Measurements from ENCODE around the gene AGBL5. TPM values are rescaled to one million over a fixed set of nuclear protein-coding genes. Genes with fewer than 3 reads are reported as not detected.

AGBL5 gene, protein sequence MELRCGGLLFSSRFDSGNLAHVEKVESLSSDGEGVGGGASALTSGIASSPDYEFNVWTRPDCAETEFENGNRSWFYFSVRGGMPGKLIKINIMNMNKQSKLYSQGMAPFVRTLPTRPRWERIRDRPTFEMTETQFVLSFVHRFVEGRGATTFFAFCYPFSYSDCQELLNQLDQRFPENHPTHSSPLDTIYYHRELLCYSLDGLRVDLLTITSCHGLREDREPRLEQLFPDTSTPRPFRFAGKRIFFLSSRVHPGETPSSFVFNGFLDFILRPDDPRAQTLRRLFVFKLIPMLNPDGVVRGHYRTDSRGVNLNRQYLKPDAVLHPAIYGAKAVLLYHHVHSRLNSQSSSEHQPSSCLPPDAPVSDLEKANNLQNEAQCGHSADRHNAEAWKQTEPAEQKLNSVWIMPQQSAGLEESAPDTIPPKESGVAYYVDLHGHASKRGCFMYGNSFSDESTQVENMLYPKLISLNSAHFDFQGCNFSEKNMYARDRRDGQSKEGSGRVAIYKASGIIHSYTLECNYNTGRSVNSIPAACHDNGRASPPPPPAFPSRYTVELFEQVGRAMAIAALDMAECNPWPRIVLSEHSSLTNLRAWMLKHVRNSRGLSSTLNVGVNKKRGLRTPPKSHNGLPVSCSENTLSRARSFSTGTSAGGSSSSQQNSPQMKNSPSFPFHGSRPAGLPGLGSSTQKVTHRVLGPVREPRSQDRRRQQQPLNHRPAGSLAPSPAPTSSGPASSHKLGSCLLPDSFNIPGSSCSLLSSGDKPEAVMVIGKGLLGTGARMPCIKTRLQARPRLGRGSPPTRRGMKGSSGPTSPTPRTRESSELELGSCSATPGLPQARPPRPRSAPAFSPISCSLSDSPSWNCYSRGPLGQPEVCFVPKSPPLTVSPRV
- polyA plus RNA-seq (2012; ENCODE audit: insufficient read depth, insufficient read length, low read depth): 40.9 TPM

DNA sequence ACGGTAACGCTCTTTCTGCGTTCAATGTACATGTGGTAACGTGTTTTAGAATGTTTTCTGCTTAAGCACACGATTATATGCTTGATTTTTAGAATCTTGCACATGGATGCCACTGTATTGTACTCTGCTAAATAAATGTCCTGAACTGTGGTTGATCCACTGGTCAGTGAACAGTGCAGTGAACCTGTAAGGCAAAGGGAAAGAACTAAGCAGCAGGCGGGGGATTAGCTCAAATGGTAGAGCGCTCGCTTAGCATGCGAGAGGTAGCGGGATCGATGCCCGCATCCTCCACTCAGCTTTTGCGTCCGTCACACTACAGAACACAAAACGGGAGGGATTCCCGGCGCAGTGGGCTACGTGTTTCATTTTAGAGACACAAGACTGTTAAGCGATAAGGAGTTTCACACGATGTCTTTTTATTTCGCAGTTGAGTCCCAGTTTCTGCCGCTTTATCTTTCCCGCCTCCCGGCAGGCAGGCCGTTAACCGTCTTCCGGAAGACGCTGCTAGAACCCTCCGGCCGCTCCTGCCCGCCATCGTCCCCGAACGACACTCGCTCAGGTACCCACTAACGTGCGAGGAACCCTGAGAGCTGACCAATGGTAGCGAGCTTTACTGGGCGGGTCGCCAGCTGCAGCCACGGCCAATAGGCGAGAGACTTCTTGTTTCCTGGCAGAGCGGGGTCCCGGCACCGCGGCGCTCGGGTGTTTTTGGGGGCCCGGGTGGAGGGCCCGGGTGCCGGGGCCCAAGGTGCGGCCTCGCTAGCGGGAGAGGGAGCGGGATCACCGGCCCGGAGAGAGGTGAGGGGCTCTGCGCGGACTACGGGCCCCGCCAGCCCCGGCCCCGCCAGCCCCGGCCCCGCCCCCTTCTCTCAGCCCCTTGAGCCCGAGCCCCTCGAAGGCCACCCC lies at the start of gene AGBL5:
Gene AGBL5 (plus strand): TSS at position 673 of the 906 bp plus-strand sequence. CDS start 1,291 bp downstream, outside the sequence.
- Histone ChIP-seq H3K9me3 (no peaks in the 10 kb centered on the region), H3K27me3 (no peaks in the 10 kb centered on the region), H3K4me1 (no peaks in the 10 kb centered on the region), H3K36me3 (peaks cover 17% of the 10 kb centered on the region), H3K4me3 (ENCODE audit: low read depth, low read length) (peak within 1 kb of the TSS; percentile 79)
- peak; percentile 94 for DNase-seq
- TF ChIP-seq, protein P1, sequence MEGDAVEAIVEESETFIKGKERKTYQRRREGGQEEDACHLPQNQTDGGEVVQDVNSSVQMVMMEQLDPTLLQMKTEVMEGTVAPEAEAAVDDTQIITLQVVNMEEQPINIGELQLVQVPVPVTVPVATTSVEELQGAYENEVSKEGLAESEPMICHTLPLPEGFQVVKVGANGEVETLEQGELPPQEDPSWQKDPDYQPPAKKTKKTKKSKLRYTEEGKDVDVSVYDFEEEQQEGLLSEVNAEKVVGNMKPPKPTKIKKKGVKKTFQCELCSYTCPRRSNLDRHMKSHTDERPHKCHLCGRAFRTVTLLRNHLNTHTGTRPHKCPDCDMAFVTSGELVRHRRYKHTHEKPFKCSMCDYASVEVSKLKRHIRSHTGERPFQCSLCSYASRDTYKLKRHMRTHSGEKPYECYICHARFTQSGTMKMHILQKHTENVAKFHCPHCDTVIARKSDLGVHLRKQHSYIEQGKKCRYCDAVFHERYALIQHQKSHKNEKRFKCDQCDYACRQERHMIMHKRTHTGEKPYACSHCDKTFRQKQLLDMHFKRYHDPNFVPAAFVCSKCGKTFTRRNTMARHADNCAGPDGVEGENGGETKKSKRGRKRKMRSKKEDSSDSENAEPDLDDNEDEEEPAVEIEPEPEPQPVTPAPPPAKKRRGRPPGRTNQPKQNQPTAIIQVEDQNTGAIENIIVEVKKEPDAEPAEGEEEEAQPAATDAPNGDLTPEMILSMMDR (IDR thresholded peaks at IDR 0.05; ENCODE audit: low read depth, low read length): no peak

DNA sequence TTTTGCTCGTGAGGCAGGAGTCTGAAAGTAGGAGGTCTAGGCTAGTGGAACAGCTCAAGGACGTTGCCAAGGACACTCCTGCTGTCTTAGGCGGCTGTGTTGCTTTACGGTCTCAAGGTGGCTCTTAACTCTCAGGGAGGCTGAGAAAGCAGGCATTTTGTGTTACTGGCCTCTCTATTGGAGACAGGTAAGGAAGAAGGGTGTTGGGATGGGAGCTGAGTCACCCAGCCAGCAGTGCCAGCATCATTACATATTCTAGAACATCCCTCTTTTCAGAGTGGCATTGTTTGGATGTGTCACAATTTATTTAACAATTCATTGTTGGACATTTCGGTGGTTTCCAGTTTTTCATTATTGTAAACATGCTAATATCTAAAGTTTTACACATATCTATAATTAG lies 49.5 kb upstream of the AGBL5 start:
- TF ChIP-seq, protein P1 (IDR thresholded peaks at IDR 0.05; ENCODE audit: low read depth, low read length): no peak
- Histone ChIP-seq H3K4me3 (ENCODE audit: low read depth, low read length) (no peak overlapping the region), H3K9me3 (no peaks in the 10 kb centered on the region), H3K4me1 (no peaks in the 10 kb centered on the region; the same call in 1 of the 2 replicates), H3K27me3 (no peaks in the 10 kb centered on the region), H3K36me3 (no peaks in the 10 kb centered on the region)
- DNase-seq: no peak

DNA sequence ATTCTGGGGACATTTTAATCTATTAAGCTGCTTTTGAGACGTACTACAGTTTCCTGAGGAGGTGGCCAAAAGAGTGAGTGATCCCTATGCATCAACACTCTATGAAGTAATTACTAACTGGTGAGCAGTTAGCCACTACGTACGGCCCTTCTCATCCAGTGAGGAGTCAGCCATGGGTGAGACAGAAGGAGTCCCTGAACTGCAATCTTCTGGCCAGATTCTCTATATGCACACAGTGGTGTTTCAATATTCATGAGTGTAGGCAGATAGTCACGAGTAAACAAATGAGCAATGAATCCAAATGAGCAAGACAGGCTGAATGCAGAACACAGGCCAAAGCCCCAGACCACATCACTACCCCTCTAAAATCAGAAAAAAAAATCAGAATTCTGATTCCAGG lies 48.5 kb upstream of the AGBL5 start:
- DNase-seq: no peak
- no peaks in the 10 kb centered on the region for H3K27me3 ChIP-seq
- no peak overlapping the region for H3K4me3 ChIP-seq (ENCODE audit: low read depth, low read length)
- H3K4me1 ChIP-seq: no peaks in the 10 kb centered on the region; the same call in 1 of the 2 replicates
- H3K36me3 ChIP-seq: no peaks in the 10 kb centered on the region
- no peaks in the 10 kb centered on the region for H3K9me3 ChIP-seq
- TF ChIP-seq, protein P1 (IDR thresholded peaks at IDR 0.05; ENCODE audit: low read depth, low read length): no peak

DNA sequence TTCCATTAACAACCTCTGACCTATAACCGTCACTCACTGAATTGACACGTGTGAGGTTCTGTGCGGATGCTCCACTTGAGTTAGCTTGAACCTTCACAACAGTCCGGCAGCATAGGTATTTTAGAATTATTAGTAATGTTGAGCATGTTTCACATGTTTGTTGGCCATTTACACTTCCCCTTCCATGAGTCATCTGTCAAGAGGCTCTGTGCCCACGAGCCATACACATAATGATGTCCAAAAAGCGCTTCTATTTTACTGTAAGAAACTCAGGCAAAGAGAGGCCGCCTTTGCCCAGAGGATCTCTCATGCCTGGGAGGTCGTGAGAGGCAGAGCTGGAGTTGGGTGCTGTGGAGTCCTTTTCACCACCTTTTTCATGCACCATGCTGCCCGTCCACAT lies 47.6 kb upstream of the AGBL5 start:
- TF ChIP-seq, protein P1 (IDR thresholded peaks at IDR 0.05; ENCODE audit: low read depth, low read length): no peak
- Histone ChIP-seq H3K36me3 (no peaks in the 10 kb centered on the region), H3K27me3 (no peaks in the 10 kb centered on the region), H3K9me3 (no peaks in the 10 kb centered on the region), H3K4me1 (no peaks in the 10 kb centered on the region; the same call in 1 of the 2 replicates), H3K4me3 (ENCODE audit: low read depth, low read length) (no peak overlapping the region)
- no peak for DNase-seq

DNA sequence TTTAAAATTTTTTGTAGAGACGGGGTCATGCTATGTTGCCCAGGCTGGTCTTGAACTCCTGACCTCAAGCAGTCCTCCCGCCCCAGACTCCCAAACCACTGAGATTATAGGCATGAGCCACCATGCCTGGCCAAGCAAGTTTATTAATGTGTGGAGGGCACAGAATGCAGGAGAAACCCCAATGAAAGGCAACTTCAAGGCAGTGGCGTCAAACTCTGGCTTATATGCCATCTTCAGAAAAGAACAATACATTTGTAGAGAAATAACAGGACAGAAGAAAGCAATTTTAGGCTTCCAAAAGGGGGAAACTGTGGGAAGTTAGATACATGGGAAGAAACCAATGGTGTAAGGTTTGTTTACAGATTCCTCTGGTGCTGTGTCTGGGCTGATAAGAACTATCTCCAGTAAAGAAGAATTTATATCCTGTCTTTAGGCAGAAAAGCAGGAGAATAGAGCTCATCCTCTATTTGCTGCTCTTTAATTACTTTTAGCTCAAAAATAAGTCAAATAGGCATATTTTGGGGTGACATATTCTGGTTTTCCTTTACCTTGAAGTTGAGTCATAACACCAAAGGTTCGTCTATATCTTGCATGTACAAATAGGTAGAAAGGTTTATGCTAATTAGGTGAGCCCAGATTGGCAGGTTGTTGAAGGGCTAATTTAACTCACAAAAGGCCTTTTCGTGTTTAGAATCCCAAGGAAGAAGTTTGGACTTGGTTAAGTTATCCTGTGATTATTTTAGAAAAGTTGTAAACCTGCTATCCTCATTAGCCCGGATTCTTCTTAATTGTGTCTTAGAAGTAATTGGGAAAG lies 44.7 kb upstream of the AGBL5 start:
- H3K27me3 ChIP-seq: no peaks in the 10 kb centered on the region
- H3K4me1 ChIP-seq: no peaks in the 10 kb centered on the region; the same call in 1 of the 2 replicates
- DNase-seq: no peak
- no peaks in the 10 kb centered on the region for H3K9me3 ChIP-seq
- no peaks in the 10 kb centered on the region for H3K36me3 ChIP-seq
- H3K4me3 ChIP-seq (ENCODE audit: low read depth, low read length): no peak overlapping the region
- TF ChIP-seq, protein P1 (IDR thresholded peaks at IDR 0.05; ENCODE audit: low read depth, low read length): no peak

All from BE2C (cell line).